ENCODE measurements around the gene IL36G.

The IL36G gene

GRCh38 chr2:112980537-112980936, 2.7 kb downstream of the IL36G start:
- no peaks in the 10 kb centered on the region for H3K4me1 ChIP-seq (ENCODE audit: control insufficient read depth, insufficient read depth, low read length)
- H3K9ac ChIP-seq (ENCODE audit: low read depth, low read length): no peak overlapping the region
- no peak overlapping the region for H3K4me3 ChIP-seq (ENCODE audit: low read depth, low read length)
- H3K9me3 ChIP-seq (ENCODE audit: control insufficient read depth, insufficient read depth, low read length): no peaks in the 10 kb centered on the region
- peaks cover 5% of the 10 kb centered on the region for H3K27me3 ChIP-seq (ENCODE audit: control insufficient read depth, insufficient read depth, low read length)
- H3K36me3 ChIP-seq (ENCODE audit: control insufficient read depth, insufficient read depth, low read length): no peaks in the 10 kb centered on the region

GRCh38 chr2:112985090-112985489, 7.3 kb downstream of the IL36G start:
- Histone ChIP-seq H3K4me1 (ENCODE audit: control insufficient read depth, insufficient read depth, low read length) (no peaks in the 10 kb centered on the region), H3K27me3 (ENCODE audit: control insufficient read depth, insufficient read depth, low read length) (no peaks in the 10 kb centered on the region), H3K4me3 (ENCODE audit: low read depth, low read length) (no peak overlapping the region), H3K9ac (ENCODE audit: low read depth, low read length) (no peak overlapping the region), H3K9me3 (ENCODE audit: control insufficient read depth, insufficient read depth, low read length) (no peaks in the 10 kb centered on the region), H3K36me3 (ENCODE audit: control insufficient read depth, insufficient read depth, low read length) (no peaks in the 10 kb centered on the region)

GRCh38 chr2:112989611-112990010, 11.8 kb downstream of the IL36G start:
- Histone ChIP-seq H3K4me3 (ENCODE audit: low read depth, low read length) (no peak overlapping the region), H3K27me3 (ENCODE audit: control insufficient read depth, insufficient read depth, low read length) (no peaks in the 10 kb centered on the region), H3K4me1 (ENCODE audit: control insufficient read depth, insufficient read depth, low read length) (no peaks in the 10 kb centered on the region), H3K36me3 (ENCODE audit: control insufficient read depth, insufficient read depth, low read length) (no peaks in the 10 kb centered on the region), H3K9me3 (ENCODE audit: control insufficient read depth, insufficient read depth, low read length) (no peaks in the 10 kb centered on the region), H3K9ac (ENCODE audit: low read depth, low read length) (no peak overlapping the region)

- H3K4me3 ChIP-seq (ENCODE audit: low read depth, low read length): no peak overlapping the region
- no peaks in the 10 kb centered on the region for H3K27me3 ChIP-seq (ENCODE audit: control insufficient read depth, insufficient read depth, low read length)
- H3K9me3 ChIP-seq (ENCODE audit: control insufficient read depth, insufficient read depth, low read length): no peaks in the 10 kb centered on the region
- H3K9ac ChIP-seq (ENCODE audit: low read depth, low read length): no peak overlapping the region
- no peaks in the 10 kb centered on the region for H3K4me1 ChIP-seq (ENCODE audit: control insufficient read depth, insufficient read depth, low read length)
- no peaks in the 10 kb centered on the region for H3K36me3 ChIP-seq (ENCODE audit: control insufficient read depth, insufficient read depth, low read length)
Observed at GRCh38 chr2:112993831-112994230, 16.0 kb downstream of the IL36G start.

- H3K27me3 ChIP-seq (ENCODE audit: control insufficient read depth, insufficient read depth, low read length): no peaks in the 10 kb centered on the region
- H3K4me1 ChIP-seq (ENCODE audit: control insufficient read depth, insufficient read depth, low read length): no peaks in the 10 kb centered on the region
- no peaks in the 10 kb centered on the region for H3K36me3 ChIP-seq (ENCODE audit: control insufficient read depth, insufficient read depth, low read length)
- no peak overlapping the region for H3K4me3 ChIP-seq (ENCODE audit: low read depth, low read length)
- H3K9ac ChIP-seq (ENCODE audit: low read depth, low read length): no peak overlapping the region
- H3K9me3 ChIP-seq (ENCODE audit: control insufficient read depth, insufficient read depth, low read length): no peaks in the 10 kb centered on the region
Observed at GRCh38 chr2:112994648-112995047, 16.8 kb downstream of the IL36G start.

- Histone ChIP-seq H3K9ac (ENCODE audit: low read depth, low read length) (no peak overlapping the region), H3K4me1 (ENCODE audit: control insufficient read depth, insufficient read depth, low read length) (no peaks in the 10 kb centered on the region), H3K27me3 (ENCODE audit: control insufficient read depth, insufficient read depth, low read length) (no peaks in the 10 kb centered on the region), H3K9me3 (ENCODE audit: control insufficient read depth, insufficient read depth, low read length) (no peaks in the 10 kb centered on the region), H3K36me3 (ENCODE audit: control insufficient read depth, insufficient read depth, low read length) (no peaks in the 10 kb centered on the region), H3K4me3 (ENCODE audit: low read depth, low read length) (no peak overlapping the region)
Observed at GRCh38 chr2:112995346-112995920, 17.6 kb downstream of the IL36G start.

GRCh38 chr2:112996635-112997034, 18.8 kb downstream of the IL36G start:
- H3K36me3 ChIP-seq (ENCODE audit: control insufficient read depth, insufficient read depth, low read length): no peaks in the 10 kb centered on the region
- no peaks in the 10 kb centered on the region for H3K4me1 ChIP-seq (ENCODE audit: control insufficient read depth, insufficient read depth, low read length)
- no peak overlapping the region for H3K9ac ChIP-seq (ENCODE audit: low read depth, low read length)
- no peaks in the 10 kb centered on the region for H3K27me3 ChIP-seq (ENCODE audit: control insufficient read depth, insufficient read depth, low read length)
- peaks cover 3% of the 10 kb centered on the region for H3K9me3 ChIP-seq (ENCODE audit: control insufficient read depth, insufficient read depth, low read length)
- no peak overlapping the region for H3K4me3 ChIP-seq (ENCODE audit: low read depth, low read length)

GRCh38 chr2:112997151-112997550, 19.3 kb downstream of the IL36G start:
- no peaks in the 10 kb centered on the region for H3K27me3 ChIP-seq (ENCODE audit: control insufficient read depth, insufficient read depth, low read length)
- peaks cover 3% of the 10 kb centered on the region for H3K9me3 ChIP-seq (ENCODE audit: control insufficient read depth, insufficient read depth, low read length)
- H3K36me3 ChIP-seq (ENCODE audit: control insufficient read depth, insufficient read depth, low read length): no peaks in the 10 kb centered on the region
- H3K4me1 ChIP-seq (ENCODE audit: control insufficient read depth, insufficient read depth, low read length): no peaks in the 10 kb centered on the region
- no peak overlapping the region for H3K9ac ChIP-seq (ENCODE audit: low read depth, low read length)
- H3K4me3 ChIP-seq (ENCODE audit: low read depth, low read length): no peak overlapping the region

GRCh38 chr2:113000436-113000835, 22.6 kb downstream of the IL36G start:
- H3K4me1 ChIP-seq (ENCODE audit: control insufficient read depth, insufficient read depth, low read length): no peaks in the 10 kb centered on the region

GRCh38 chr2:113002677-113003076, 24.9 kb downstream of the IL36G start:
- no peak overlapping the region for H3K4me3 ChIP-seq (ENCODE audit: low read depth, low read length)
- H3K9ac ChIP-seq (ENCODE audit: low read depth, low read length): no peak overlapping the region
- peaks cover 3% of the 10 kb centered on the region for H3K9me3 ChIP-seq (ENCODE audit: control insufficient read depth, insufficient read depth, low read length)
- H3K36me3 ChIP-seq (ENCODE audit: control insufficient read depth, insufficient read depth, low read length): no peaks in the 10 kb centered on the region
- no peaks in the 10 kb centered on the region for H3K27me3 ChIP-seq (ENCODE audit: control insufficient read depth, insufficient read depth, low read length)
- H3K4me1 ChIP-seq (ENCODE audit: control insufficient read depth, insufficient read depth, low read length): no peaks in the 10 kb centered on the region

More at GRCh38 chr2:113000436-113000835, 22.6 kb downstream of the IL36G start:
- H3K9ac ChIP-seq (ENCODE audit: low read depth, low read length): no peak overlapping the region
- H3K9me3 ChIP-seq (ENCODE audit: control insufficient read depth, insufficient read depth, low read length): peaks cover 3% of the 10 kb centered on the region
- no peak overlapping the region for H3K4me3 ChIP-seq (ENCODE audit: low read depth, low read length)
- no peaks in the 10 kb centered on the region for H3K36me3 ChIP-seq (ENCODE audit: control insufficient read depth, insufficient read depth, low read length)
- H3K27me3 ChIP-seq (ENCODE audit: control insufficient read depth, insufficient read depth, low read length): no peaks in the 10 kb centered on the region

- Histone ChIP-seq H3K27me3 (ENCODE audit: control insufficient read depth, insufficient read depth, low read length) (no peaks in the 10 kb centered on the region), H3K9me3 (ENCODE audit: control insufficient read depth, insufficient read depth, low read length) (peaks cover 3% of the 10 kb centered on the region), H3K4me3 (ENCODE audit: low read depth, low read length) (no peak within 1 kb of the TSS), H3K4me1 (ENCODE audit: control insufficient read depth, insufficient read depth, low read length) (no peaks in the 10 kb centered on the region), H3K36me3 (ENCODE audit: control insufficient read depth, insufficient read depth, low read length) (no peaks in the 10 kb centered on the region), H3K9ac (ENCODE audit: low read depth, low read length) (no peak within 1 kb of the TSS)
Observed at GRCh38 chr2:113005030-113005509, 27.3 kb downstream of the IL36G start, which contains the start of gene IL36A. IL36A (plus strand) TSS chr2:113005459; CDS start chr2:113005872, 413 bp downstream.

GRCh38 chr2:113007250-113007649, 29.4 kb downstream of the IL36G start:
- H3K9me3 ChIP-seq (ENCODE audit: control insufficient read depth, insufficient read depth, low read length): no peaks in the 10 kb centered on the region
- no peaks in the 10 kb centered on the region for H3K27me3 ChIP-seq (ENCODE audit: control insufficient read depth, insufficient read depth, low read length)
- H3K4me1 ChIP-seq (ENCODE audit: control insufficient read depth, insufficient read depth, low read length): no peaks in the 10 kb centered on the region
- H3K36me3 ChIP-seq (ENCODE audit: control insufficient read depth, insufficient read depth, low read length): no peaks in the 10 kb centered on the region
- H3K9ac ChIP-seq (ENCODE audit: low read depth, low read length): no peak overlapping the region
- H3K4me3 ChIP-seq (ENCODE audit: low read depth, low read length): no peak overlapping the region
